Motor neuron (in vitro differentiated cells): Measurements from ENCODE around the gene TMEM88. TPM values are rescaled to one million over a fixed set of nuclear protein-coding genes. Genes with fewer than 3 reads are reported as not detected.

Experiments
- ATAC-seq, 8 experiments: fragments of 200-7000 bp; cut with Tn5 transposase; replicated peaks in 6 of 8; 2 replicates each; pipeline ENCODE4 v1.8.0; 2021; ENCODE audit warnings: mild to moderate bottlenecking in 8 of 8, moderate library complexity in 8 of 8
- H3K27ac ChIP-seq, 2 donors: fragments of 250-450 bp; sonication (Bioruptor Pico); 2 replicates each; pipeline ENCODE4 v1.9.0; 2021; ENCODE audit warnings: antibody characterized with exemption in 2 of 2, mild to moderate bottlenecking in 2 of 2, moderate library complexity in 1 of 2
- H3K4me1 ChIP-seq, 2 donors: fragments of 250-450 bp; sonication (Bioruptor Pico); replicated peaks in 1 of 2; 2 replicates each; pipeline ENCODE4 v1.6.1; 2021; ENCODE audit warnings: antibody characterized with exemption in 2 of 2, mild to moderate bottlenecking in 2 of 2, moderate library complexity in 1 of 2
- H3K4me3 ChIP-seq, 5 donors: fragments of 250-450 bp; sonication (Bioruptor Pico); 2 replicates each; pipeline ENCODE4 v1.9.0; 2021; ENCODE audit warnings: antibody characterized with exemption in 5 of 5, mild to moderate bottlenecking in 5 of 5, moderate library complexity in 4 of 5
- WGBS, 10 experiments: fragments of 450-650 bp; shearing (Covaris generic); methylation state at CpG; one replicate each; pipeline ENCODE4 v1.0.0; 2022; 5-methylcytosine and 5-hydroxymethylcytosine counted together
- in situ Hi-C, 9 experiments: fragments of 400-800 bp; cut with MboI; loops; one replicate each; pipeline ENCODE4 v1.15.0; 2021; ENCODE audit warnings: low sequenced_read_pairs in 9 of 9, low pct_unique_long_range_greater_than_20kb in 2 of 9; ENCODE audit not compliant: unreplicated experiment in 9 of 9
- total RNA-seq, 8 experiments: library from RNA; unstranded; fragments of 300-600 nt; gene quantifications; 2 replicates each; pipeline versions ENCODE4 v1.2.3 to v1.2.4, GENCODE V29; 2022

The TMEM88 gene
- total RNA-seq, 8 experiments from 2014 or later = 0.51 to 18.5 (median 4.1) TPM

GRCh38 chr17:7841396-7841914 is 13.4 kb upstream of the TMEM88 start:
- Histone ChIP-seq H3K4me1 (peaks cover 28 to 40% of the 10 kb centered on the region in 2 donors), H3K27ac (peak overlapping the region; percentile 94), H3K4me3 (peak overlapping the region; percentile 54 to 91 (median 71))
- ATAC-seq = peak; percentile 11 to 66 (median 61)
- WGBS, 10 experiments = 0% methylated on average over 3 to 4 of the region's 34 CpGs; no CpG with 5 or more reads in 3 of the 10 experiments
- in situ Hi-C loops = loop anchor here in 1 of 9 experiments (25.0 kb wide), 1 partner anchor 129 kb away; the partner anchor contains the start of genes DNAH2 and EFNB3

- Histone ChIP-seq H3K27ac (peak overlapping the region; percentile 94), H3K4me1 (peaks cover 28 to 39% of the 10 kb centered on the region in 2 donors), H3K4me3 (peak overlapping the region; percentile 54 to 91 (median 71))
- ATAC-seq = peak; percentile 6 to 69 (median 57)
- in situ Hi-C loops = loop anchor here in 1 of 9 experiments (25.0 kb wide), 1 partner anchor 130 kb away; the partner anchor contains the start of genes DNAH2 and EFNB3
- WGBS, 10 experiments = 0% methylated on average over 5 of the region's 46 CpGs; no CpG with 5 or more reads in 9 of the 10 experiments
Observed at GRCh38 chr17:7841915-7842379, 12.9 kb upstream of the TMEM88 start.

GRCh38 chr17:7842380-7843256 is 12.2 kb upstream of the TMEM88 start:
- H3K4me1 ChIP-seq = peaks cover 28 to 33% of the 10 kb centered on the region in 2 donors
- peak overlapping the region; percentile 94 for H3K27ac ChIP-seq
- ATAC-seq = peak; percentile 1 to 5 (median 2)
- in situ Hi-C loops = loop anchor here in 1 of 9 experiments (25.0 kb wide), 1 partner anchor 130 kb away; the partner anchor contains the start of genes DNAH2 and EFNB3
- H3K4me3 ChIP-seq = peak overlapping the region; percentile 54 to 91 (median 71)
- 0 to 20% (median 0%) methylated on average over 1 to 5 of the region's 47 CpGs; no CpG with 5 or more reads in 5 of the 10 experiments for WGBS, 10 experiments

- peak overlapping the region; percentile 94 for H3K27ac ChIP-seq
- in situ Hi-C loops = loop anchor here in 1 of 9 experiments (25.0 kb wide), 1 partner anchor 131 kb away; the partner anchor contains the start of genes DNAH2 and EFNB3
- WGBS, 10 experiments = 0 to 20% (median 1%) methylated on average over 2 to 8 of the region's 17 CpGs; no CpG with 5 or more reads in 6 of the 10 experiments
- ATAC-seq = no peak
- H3K4me1 ChIP-seq = peaks cover 28 to 33% of the 10 kb centered on the region in 2 donors
- peak overlapping the region; percentile 54 to 91 (median 71) for H3K4me3 ChIP-seq
Observed at GRCh38 chr17:7843257-7843535, 11.7 kb upstream of the TMEM88 start.

DNA sequence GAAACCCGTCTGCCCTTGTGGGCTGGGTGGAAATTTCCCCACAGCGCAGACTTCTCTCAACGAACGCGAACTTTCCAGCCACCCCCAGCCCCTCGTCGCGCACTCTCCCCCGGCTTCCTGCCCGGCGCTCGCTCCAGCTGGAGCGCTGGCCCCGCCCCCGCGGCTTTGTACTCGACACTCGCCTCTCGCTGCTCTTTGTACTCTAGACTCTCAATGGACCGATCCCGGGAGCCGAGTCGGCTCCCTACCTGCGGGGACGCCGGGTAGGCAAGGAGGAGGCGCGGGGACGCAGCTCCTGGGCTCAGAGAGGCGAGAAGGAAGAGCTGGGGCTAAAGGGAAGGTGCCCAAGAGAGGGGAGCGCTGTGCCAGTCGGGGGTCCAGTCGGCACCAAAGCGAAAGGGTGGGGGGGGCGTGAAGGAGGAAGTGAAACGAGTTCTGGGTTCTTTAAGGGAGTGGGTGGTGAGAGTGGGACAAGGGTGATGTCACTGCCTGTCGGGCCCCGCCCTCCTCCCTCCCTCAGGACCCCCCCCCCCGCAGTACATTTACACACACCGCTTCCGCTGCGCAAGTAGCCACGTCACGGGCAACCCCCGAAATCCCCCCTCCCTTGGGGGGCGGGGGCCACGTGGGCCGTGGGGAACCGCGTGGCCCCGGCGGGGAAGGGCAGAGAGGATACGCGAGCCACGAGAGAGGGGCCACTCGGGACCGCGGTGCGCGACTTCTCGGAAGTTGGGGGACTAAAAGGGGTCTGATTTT is 11.2 kb upstream of the TMEM88 start:
- Histone ChIP-seq H3K4me3 (peak overlapping the region; percentile 54 to 91 (median 71)), H3K4me1 (peaks cover 28 to 33% of the 10 kb centered on the region in 2 donors), H3K27ac (peak overlapping the region; percentile 94)
- ATAC-seq = peak in 7 of 8 experiments; percentile 2 to 31 (median 6)
- in situ Hi-C loops = loop anchor here in 1 of 9 experiments (25.0 kb wide), 1 partner anchor 131 kb away; the partner anchor contains the start of genes DNAH2 and EFNB3
- 0 to 7% (median 0%) methylated on average over 1 to 10 of the region's 61 CpGs; no CpG with 5 or more reads in 5 of the 10 experiments for WGBS, 10 experiments

DNA sequence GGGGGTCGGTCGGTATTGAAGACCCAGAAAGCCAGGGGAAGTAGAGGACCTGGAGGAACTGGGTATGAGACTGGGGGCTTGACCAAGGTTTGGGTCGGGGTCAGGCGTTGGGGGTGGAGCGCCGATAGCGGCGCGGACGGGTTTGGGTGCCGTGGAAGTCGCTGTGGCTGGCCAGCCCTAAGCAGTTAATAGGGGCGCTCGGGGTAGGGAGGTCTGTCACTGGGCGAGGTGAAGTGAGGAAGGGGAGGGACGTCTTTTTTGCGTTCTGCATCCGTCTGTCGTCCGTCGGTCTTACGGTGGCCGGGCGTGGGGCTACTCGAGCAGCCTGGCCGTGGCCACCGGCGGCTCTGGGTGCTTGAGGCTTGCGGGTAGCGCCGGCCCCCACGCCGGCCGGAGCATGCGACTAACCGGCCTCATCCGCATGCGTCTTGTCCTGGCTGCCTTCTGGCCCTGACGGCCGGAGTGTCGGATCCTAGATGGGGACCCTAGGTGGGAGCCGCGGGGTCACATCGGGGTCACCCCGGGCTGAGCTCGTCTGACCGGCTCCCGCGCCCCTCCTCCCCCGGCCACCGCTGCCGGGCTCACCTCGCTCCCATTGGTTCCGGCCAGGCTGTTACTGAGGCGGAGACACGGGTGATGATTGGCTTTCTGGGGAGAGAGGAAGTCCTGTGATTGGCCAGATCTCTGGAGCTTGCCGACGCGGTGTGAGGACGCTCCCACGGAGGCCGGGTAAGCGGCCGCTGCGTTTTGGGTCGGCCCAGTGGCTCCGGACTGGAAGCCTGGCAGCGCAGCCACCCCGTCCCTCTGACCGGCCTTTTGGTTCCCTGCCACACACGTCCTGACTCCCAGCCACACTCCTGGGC is 10.3 kb upstream of the TMEM88 start:
- ATAC-seq = peak; percentile 44 to 73 (median 48)
- 0 to 5% (median 2%) methylated on average over 2 to 7 of the region's 71 CpGs; no CpG with 5 or more reads in 7 of the 10 experiments for WGBS, 10 experiments
- peak overlapping the region; percentile 54 to 91 (median 71) for H3K4me3 ChIP-seq
- H3K27ac ChIP-seq = peak overlapping the region; percentile 94
- in situ Hi-C loops = loop anchor here in 1 of 9 experiments (25.0 kb wide), 1 partner anchor 132 kb away; the partner anchor contains the start of genes DNAH2 and EFNB3
- peaks cover 21 to 26% of the 10 kb centered on the region in 2 donors for H3K4me1 ChIP-seq

GRCh38 chr17:7845359-7846062 is 9.4 kb upstream of the TMEM88 start:
- no peak for ATAC-seq
- Histone ChIP-seq H3K4me3 (peak overlapping the region in 3 of 5 donors; percentile 71 to 91 (median 85)), H3K27ac (peak overlapping the region in 1 of 2 donors; percentile 21), H3K4me1 (peaks cover 11 to 16% of the 10 kb centered on the region in 2 donors)
- in situ Hi-C loops = loop anchor here in 1 of 9 experiments (25.0 kb wide), 1 partner anchor 133 kb away; the partner anchor contains the start of genes DNAH2 and EFNB3
- 80 to 100% (median 100%) methylated on average over 1 of the region's 15 CpGs; no CpG with 5 or more reads in 7 of the 10 experiments for WGBS, 10 experiments

- H3K27ac ChIP-seq = no peak overlapping the region
- ATAC-seq = no peak
- H3K4me1 ChIP-seq = peaks cover 6 to 11% of the 10 kb centered on the region in 2 donors
- 47 to 100% (median 88%) methylated on average over 1 to 12 of the region's 22 CpGs; no CpG with 5 or more reads in 6 of the 10 experiments for WGBS, 10 experiments
- no peak overlapping the region for H3K4me3 ChIP-seq
- in situ Hi-C loops = loop anchor here in 1 of 9 experiments (25.0 kb wide), 1 partner anchor 134 kb away; the partner anchor contains the start of genes DNAH2 and EFNB3
Observed at GRCh38 chr17:7846063-7846735, 8.7 kb upstream of the TMEM88 start.

- 80 to 86% methylated on average over 2 to 4 of the region's 34 CpGs; no CpG with 5 or more reads in 8 of the 10 experiments for WGBS, 10 experiments
- ATAC-seq = no peak
- in situ Hi-C loops = loop anchor here in 1 of 9 experiments (25.0 kb wide), 1 partner anchor 135 kb away; the partner anchor contains the start of genes DNAH2 and EFNB3
- no peak overlapping the region for H3K27ac ChIP-seq
- H3K4me1 ChIP-seq = peaks cover 12% of the 10 kb centered on the region in 2 donors
- no peak overlapping the region for H3K4me3 ChIP-seq
Observed at GRCh38 chr17:7846765-7847661, 7.9 kb upstream of the TMEM88 start.
